SU-DHL-6 (cell line): ENCODE results near the gene ALS2CL.

ENCODE experiments used
- CTCF ChIP-seq: fragments of 200-600 bp; sonication (generic); IDR thresholded peaks from one replicate; pipeline ENCODE4 v1.5.1; 2017; ENCODE audit warnings: antibody characterized with exemption, mild to moderate bottlenecking, low read length, moderate library complexity; ENCODE audit not compliant: insufficient read depth, poor library complexity, severe bottlenecking
- EZH2phosphoT487 ChIP-seq: fragments of 200-600 bp; sonication (generic), shearing (Covaris generic); conservative IDR thresholded peaks from 2 replicates; pipeline ENCODE4 v1.6.1; 2018; ENCODE audit warnings: mild to moderate bottlenecking, antibody characterized with exemption, low read length, moderate library complexity, mixed read lengths

- peak; percentile 24 for TF ChIP-seq CTCF
- TF ChIP-seq EZH2phosphoT487: no peak
Observed at GRCh38 chr3:46717447-46718231, 24.2 kb upstream of the ALS2CL start, which contains the start of gene PRSS50.
